Measurements from ENCODE around the gene TNK2. TPM values are rescaled to one million over a fixed set of nuclear protein-coding genes. Genes with fewer than 3 reads are reported as not detected.

TNK2 gene
- total RNA-seq, 1 donor from 2014 or later: 11.3 TPM

DNA sequence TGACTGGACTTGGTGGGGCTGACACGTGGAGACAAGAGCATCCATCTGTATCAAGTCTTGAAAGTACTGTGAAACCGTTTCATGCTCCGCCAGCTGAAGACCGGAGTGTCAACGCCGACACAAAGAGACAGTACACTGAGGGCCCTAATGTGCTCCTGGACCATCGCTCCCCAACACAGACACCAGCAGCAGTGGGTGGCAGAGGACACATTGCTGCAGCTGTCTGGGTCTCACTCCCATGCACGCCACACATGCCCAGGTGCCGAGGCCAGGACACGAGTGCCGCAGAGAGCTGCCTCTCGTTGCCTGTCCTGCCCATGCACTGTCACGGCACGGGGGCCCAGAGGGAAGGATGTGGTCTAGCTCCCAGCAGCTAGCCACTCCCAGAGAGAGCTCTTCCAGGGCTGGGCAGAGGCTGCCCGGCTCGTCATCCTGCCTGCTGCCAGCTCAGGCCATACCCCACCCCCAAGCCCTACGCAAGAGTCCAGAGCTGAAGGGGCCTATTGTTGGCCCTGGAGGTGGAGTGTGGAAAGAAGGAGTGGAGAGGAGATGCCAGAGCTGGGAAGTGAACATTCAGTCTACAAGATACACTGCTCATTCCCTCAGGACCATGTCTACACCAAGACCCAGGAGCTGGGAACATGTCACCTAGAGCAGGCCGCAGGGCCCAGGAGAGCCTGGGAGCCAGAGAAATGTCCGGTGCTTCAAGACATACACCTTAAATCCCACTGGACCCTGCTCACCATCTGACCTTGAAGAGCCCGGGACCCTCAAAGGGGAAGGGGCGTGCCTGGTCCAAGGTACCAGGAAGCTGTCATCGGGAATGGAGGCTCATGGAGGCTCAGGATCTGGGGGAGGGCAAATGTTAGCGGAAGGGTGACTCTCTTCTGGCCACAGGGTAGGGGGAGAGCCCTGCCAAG is 7.7 kb downstream of the TNK2 start:
- DNase-seq (ENCODE audit: low read depth in 2 of 2): peak; percentile 56 to 68

DNA sequence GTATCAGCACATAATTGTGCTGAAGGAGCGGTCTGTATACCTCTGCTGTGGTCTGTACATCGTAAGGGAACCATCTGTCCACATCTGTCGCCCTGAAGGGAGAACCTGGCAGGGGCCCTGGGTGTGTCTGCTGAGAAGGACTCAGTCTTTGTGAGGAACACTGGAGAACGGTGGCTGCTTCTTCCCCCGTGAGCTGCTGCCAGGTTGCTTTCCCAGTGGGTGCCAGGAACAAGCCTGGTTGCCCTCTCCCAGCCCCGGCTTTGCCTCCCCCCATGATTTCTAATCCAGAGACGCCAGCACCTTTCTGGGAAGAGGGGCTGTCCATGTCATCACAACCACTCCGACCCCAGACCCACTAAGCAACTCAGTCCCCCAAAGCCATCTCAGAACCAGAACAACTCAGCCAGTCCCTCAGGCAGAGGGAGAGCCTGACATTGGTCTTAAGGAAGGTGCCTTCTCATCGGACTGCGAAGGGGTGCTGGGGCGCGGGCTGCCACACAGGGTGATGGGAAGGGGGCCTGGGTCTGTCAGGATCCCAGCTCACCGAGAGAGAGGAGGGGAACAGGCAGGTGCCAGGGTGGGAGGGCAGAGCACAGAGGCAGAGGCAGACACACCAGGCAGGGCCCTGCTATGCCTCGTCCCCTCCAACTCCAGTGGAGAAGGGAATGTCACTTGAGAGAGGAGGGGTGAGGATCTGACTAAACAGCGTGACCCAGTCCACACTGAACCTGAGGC is 8.5 kb downstream of the TNK2 start:
- no peak for DNase-seq (ENCODE audit: low read depth in 2 of 2)

DNA sequence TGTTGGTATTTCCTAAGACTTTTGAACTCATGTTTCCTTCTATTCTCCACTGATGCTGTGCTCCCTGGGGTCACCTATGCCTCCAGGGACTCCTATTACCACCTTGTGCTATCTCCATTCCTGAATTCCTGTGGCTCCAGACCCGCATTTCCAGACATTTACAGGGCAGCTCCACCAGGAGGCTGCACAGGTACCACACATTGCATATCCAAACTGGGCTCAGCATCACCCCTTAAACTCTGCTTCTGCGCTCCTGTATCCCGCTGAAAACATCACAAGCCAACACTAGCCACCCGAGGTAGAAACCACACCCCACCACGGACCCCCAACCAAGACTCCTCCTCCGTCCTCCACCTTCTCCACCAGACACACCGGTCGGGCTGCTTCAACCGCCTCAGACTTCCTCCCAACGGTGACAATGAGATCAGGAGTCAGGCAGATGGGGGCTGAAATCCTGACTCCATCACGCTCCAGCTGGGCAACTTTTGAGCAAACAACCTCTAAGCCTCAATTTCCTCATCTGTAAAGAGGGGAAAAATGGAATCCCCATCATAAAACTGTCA is 10.4 kb downstream of the TNK2 start:
- no peak for DNase-seq (ENCODE audit: low read depth in 2 of 2)

DNA sequence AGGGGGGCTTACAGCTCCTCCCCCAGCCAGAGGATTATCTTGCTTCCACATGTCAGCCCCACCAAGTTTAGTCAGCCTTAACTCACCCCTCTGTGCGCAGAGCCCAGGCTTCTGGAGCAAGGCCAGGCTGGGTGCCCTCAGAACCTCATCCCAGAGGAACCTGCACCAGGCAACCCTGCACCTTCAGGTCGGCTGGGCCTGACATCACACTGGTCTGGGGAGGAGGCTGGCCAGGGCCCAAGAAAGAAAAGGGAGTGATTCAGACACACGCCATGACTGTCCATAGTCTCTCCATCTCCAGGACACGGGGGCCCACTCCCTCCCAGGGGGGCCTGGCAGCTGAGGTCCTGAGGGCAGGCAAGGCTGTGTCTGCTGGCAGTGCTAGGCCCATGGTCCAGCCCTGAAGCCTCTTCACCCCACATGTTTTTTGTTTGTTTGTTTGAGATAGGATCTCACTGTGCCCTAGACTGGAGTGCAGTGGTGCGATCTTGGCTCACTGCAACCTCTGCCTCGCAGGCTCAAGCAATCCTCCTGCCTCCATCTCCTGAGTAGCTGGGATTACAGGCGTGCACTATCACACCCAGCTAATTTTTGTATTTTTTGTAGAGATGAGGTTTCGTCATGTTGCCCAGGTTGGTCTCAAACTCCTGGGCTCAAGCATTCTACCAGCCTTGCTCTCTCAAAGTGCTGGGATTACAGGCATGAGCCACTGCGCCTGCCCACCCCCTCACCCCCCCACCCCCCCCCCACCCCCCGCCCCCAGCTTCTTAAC is 11.1 kb downstream of the TNK2 start:
- DNase-seq (ENCODE audit: low read depth in 2 of 2): peak in 1 of 2 donors; percentile 62

DNA sequence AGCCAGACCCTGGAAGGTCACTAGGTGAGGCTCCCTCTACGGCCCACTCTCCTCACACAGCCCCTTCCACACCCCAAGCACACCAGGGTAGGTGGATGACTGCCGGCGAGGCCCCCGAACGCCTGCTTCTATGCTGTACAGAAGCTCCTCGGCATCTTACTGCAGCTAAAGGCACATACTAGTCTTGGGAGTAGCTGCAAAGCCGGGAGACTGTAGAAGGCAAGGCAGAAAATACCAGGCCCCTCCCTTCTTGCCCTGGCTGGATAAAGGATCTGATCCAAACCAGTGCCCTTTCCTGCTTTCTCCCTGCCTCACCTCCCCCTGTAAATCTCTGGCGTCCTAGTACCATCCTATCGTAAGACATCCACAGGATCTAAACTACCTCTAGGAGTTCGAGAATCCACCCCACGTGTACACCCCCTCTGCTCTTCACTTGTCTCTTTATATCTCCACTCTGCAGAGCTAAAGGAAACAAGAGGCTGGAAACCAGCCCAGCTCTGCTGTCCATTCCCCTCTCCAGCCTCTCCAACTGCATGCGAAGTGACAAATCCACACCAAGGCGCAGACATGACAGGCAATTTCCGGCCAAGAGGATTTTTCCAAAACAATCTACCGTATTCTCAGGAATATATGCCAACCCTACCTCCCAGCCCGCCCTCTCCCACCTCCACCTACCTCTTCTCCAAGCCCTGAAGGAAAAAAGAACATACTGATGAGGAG is 11.8 kb downstream of the TNK2 start:
- peak; percentile 89 to 92 for DNase-seq (ENCODE audit: low read depth in 2 of 2)

DNA sequence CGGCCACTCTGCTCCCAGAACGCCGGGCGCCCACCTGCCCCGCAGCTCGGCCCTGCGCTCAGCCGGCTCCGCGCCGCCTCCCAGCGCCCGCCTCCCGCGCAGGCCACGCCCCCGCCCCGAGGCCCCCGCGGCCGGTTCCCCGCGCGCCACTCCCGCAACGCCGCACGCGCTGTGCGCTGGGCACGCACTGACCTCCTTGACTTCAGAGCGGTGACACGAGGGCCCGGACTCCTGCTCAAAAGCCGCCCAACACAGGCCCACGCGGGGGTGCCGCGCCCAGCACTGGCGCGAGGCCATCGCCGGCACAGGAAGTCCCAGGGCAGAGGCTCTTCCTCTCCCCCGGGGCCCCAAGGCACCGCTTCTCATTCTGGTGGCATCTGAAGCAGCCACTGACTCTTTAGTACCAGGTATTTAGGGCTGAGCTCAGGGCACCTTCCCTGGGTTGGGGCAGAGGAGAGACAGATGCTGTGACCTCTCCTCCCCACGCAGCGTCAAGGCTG is 12.4 kb downstream of the TNK2 start:
- peak in 1 of 2 donors; percentile 28 for DNase-seq (ENCODE audit: low read depth in 2 of 2)

DNA sequence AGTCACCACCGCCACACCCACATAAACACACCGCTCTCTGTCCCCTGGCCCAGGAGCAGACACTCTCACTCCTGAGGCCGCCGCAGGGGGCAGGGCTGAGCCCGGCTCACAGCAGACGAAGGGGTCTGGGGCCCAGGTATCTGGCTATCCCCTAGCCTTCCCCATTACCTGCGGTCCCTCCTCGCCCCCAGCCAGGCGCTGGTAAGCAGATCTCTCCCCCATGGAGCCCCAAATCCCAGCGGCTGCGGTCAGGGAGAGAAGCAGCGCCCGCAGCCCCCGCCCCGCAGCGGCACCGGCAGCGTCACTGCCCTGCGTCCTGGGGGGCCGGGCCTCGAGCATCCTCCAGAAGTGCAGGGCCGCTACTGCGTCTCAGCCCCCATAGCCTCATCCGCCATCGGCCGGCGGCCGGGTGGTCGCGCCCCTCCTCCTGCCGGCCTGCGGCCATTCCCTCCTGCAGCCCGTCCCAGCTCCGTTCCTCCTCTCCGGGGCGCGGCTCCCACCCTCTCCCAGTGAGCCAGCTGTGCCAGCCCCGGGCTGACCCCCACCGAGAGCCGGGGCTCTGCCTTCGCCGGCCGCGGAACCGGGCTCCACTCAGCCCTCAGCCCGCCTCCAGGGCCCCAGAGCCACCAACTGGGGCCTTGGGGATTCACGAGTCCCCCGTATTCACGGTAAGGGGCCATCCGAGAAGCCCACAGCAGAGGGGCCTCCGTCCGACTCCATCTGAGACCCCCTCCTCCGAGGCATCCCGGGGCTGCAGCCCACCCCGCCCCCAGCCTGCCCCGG is 13.1 kb downstream of the TNK2 start:
- DNase-seq (ENCODE audit: low read depth in 2 of 2): peak in 1 of 2 donors; percentile 48

DNA sequence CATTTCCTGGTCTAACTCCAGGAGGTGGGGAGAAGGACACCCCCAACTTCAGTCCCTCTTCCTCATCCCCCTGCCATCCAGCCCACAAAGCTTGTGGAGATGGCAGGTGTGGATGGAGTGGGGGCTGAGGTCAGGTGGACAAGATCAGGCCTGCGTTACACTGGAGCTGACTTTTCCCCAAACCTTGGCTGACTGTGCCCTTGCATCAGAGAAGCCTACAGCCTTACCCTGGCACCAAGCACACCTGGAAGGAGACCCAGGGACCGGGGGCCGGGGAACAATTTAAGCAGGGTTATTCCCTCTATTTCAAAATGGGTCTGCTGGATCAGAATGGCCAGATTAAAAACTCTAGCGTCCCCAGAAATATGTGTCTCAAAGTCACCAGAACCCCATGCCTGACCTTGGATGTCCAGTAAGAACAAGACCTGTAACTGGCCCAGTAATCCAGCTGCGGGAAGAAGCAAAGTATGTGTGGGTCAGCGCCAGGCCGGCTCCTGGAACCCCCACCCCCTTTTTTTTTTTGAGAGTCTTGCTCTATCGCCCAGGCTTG is 14.4 kb downstream of the TNK2 start:
- no peak for DNase-seq (ENCODE audit: low read depth in 2 of 2)

DNA sequence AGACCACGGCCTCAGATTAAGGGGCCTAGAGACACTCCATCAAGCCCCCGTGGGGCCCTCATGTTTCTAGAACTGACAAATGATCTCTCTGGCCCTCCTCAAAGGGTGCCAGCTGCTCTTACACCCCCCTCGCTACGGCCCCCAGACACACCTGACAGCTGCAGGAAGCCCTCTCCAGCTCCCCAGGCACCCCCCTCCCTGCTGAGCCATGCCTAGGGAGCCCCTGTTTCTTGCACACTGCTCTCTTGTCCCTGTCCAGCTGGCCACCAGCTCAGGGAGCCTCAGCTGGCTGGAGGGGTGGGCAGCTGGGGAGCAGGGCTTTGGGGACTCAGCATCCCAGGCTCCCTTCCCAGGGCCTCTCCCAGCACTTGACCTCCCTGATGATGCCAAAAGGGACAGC is 14.8 kb downstream of the TNK2 start:
- DNase-seq (ENCODE audit: low read depth in 2 of 2): no peak

DNA sequence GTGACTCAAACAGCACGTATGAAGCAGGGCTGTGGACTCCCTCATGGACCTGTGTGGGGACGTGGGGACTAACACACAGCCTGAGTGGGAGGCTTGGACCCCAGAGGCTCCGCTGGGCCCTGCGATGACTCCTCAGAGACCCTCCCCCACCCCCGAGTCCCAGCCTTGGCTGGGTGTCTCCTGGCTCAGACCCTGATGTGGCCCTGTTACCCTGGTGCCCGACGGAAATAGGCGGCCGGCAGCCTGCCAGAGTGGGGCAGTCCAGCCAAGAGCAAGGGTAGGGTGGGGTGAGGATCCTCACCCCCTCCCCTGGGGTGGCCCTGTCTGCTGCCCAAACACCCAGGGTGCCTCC is 15.3 kb downstream of the TNK2 start:
- no peak for DNase-seq (ENCODE audit: low read depth in 2 of 2)

DNA sequence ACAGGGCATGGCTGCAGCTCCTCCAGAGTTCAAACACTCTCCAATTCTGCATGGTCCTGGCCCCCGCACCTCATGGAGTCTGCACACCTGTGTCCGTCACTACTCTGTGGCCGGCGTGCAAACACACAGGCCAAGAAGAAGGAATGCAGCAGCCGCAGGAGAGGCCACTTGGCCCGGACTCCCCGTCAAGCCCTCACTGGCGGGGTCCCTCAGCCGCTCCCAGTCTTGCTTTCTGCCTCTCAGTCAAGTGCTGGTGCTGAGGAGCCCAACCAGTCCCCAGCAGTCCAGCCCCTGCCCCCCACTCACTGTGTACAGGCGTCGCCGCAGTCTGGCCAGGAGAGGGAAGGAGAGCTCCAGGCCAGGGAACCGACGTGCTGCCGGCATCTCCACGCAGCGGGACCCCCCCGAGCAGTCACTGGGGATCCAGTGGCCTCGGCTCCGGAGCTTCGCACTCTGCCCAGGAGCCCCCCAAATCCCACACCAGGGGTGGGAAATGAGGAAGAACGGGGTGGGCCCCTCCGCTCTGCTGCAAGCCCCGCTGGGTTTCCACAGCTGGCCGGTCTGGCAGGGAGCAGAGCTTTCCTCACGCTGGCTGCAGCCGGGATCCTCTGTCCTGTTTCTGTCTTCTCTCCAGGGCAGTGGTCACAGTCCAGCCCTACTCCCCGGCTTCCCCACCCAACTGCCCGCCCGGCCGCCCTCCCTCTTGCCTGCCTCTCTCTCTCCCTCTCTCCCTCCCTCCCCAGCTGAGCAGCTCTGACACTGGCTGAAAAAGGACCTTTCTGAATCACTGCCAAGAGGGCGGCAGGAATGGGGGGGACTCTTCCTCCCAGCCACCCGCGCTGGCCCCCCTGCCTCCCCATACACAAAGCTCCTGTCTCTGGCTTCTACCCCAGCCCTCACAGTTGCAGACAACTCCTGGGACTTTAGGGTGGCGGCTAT is 16.0 kb downstream of the TNK2 start:
- peak; percentile 69 to 78 for DNase-seq (ENCODE audit: low read depth in 2 of 2)

DNA sequence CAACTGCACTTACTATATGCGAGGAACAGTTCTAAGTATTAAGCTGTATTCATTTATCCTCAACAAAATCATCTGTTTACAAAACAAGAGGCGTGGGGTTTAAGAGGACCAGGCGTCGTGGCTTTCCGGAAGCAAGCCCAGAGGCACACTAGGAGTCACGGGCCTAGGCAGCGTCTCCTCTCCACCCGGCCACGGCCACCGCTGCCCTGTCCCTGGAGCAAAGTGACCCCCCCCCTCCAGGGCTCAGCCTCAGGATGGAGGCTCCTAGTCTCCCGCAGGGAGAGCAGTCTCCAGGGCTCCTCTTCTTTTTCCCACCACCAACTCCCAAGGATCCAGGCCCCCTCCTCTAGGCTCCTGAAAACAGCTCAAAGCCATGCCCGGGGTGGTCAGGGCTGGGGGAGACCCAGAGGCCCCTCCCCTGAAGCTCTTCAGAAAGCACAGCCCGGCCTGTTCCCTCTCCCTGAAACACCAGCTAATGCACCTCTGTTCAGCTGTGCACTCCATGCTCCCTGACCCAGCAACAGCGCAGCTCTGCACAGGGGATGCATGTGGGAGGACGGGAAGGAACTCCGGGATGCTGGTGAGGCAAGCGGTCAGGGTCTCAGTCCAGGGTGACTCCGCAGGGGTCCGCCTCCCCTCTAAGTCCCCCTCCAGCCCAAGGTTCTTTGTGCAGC is 16.8 kb downstream of the TNK2 start:
- DNase-seq (ENCODE audit: low read depth in 2 of 2): no peak

DNA sequence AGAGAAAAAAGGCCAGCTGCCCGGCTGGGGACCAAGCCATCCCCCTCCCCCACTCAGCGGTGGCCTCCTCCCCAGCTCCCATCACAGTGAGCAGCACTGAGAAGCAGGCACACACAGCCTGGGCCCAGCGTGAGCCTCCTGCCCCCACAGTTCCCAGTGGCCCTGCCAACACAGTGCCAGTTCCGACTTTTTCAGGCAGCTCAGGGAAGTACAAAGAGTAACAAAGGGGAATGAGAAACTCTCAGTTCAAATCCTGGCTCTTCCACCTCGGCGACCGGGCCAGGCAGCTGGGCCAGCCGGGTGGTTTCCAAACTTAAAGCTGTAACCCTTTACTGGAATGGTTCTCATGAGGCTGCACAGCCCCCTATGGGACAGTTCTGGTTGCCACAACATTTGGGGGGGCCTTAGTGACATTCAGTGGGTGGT is 18.5 kb downstream of the TNK2 start:
- DNase-seq (ENCODE audit: low read depth in 2 of 2): no peak

DNA sequence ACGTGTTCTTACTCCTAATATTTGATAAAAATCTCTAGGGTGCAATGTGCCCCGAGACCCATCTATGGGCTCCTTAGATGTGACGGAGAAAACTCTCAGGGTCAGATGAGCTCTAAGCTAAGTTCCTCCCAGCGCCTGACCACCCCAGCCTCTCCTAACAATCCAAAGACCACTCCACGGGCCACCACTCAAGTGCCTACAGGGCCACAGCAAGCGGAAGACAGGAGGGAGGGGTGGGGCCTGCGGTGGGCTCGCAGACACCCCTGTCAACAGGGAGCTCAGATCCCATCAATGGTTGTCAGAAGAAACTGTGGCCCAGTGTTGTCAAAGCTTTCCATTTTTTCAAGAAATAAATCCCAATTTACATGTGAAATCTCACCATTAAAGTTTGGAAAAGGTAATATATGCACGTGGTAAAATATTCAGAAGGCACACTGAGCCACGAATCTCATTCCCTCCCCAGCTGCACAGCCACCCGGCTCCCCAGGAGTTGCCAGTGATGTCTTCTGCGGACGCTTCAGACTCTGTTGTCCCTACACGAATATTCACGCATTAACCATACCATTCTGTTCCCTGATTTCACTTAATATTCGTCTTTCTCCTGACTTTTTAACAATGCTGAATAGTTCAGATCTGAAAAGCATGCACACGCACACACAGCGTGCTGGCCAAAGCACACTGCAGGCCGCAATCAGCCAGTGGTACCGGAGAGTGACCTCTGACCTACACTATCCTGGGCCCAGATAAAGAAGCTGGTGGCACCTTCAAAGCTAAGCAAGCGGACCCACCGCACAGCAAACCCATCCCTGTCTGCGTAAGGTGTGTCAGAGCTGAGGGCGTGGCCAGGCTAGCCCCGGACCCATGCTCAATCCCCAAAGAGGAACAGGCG is 19.1 kb downstream of the TNK2 start:
- no peak for DNase-seq (ENCODE audit: low read depth in 2 of 2)

DNA sequence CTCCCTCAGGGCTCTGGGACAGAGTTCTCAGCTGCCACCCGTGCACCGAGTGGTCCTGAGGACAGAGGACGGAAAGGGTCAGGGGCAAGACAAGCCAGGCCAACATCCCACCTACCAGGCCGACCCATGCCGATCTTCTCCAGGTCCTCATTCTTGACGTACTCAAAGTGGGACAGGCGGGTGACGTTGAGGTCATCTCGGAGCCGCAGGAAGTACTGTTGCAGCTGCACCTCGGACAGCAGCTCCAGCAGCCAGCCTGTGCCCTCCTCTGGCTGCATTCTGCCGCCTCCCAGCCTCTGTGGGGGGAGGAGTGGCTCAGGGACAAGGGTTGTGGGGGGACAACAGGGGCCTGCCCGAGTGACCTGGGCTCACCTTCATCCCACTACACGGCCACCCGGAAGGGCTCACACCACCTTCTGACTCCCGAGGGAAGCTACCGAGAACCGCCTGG is 20.0 kb downstream of the TNK2 start:
- no peak for DNase-seq (ENCODE audit: low read depth in 2 of 2)

DNA sequence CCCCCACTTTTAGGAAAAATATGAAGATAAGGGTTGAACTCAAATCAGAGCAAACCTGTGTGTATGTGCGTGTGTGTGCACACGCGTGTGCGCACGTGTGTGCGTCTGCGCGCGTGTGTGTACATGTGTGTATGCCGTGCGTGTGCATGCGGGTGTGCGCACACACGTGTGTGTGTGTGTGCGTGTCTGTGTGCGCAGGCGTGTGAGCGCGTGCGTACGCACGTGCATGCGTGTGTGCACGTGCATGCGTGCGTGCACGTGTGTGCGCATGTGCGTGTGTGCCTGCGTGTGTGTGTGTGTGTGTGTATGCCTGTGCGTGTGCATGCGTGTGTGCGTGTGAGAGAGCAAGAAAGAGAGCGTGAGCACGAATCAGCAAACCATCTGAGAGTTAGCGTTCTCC is 20.7 kb downstream of the TNK2 start:
- no peak for DNase-seq (ENCODE audit: low read depth in 2 of 2)

Data from dermis microvascular lymphatic vessel endothelial cell (primary cell).